ENCODE data around the gene C12orf50.

DNA sequence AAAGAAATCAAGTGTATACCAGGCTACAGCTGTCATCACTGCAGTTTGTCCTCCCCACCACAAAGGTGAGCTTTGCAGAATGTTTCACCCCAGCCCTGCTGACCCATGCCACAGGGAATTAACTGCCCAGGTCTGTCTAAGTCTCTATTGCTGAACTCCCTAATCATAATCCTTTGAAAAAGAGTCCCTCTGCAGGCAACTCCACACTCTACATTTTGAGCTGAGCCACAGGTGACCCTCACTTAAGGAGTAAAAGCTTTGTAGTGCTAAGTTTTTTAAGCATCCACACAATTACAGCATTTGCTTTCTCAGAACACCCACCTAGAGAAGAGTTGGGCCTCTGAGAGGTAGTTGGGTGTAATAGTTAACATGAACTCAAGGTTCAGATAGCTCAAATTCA is 90.0 kb downstream of the C12orf50 start:
- TF ChIP-seq POLR2A (IDR thresholded peaks at IDR 0.05) (no peak), POLR2AphosphoS5 (IDR thresholded peaks at IDR 0.05) (no peak)
- TF ChIP-seq, protein P1, sequence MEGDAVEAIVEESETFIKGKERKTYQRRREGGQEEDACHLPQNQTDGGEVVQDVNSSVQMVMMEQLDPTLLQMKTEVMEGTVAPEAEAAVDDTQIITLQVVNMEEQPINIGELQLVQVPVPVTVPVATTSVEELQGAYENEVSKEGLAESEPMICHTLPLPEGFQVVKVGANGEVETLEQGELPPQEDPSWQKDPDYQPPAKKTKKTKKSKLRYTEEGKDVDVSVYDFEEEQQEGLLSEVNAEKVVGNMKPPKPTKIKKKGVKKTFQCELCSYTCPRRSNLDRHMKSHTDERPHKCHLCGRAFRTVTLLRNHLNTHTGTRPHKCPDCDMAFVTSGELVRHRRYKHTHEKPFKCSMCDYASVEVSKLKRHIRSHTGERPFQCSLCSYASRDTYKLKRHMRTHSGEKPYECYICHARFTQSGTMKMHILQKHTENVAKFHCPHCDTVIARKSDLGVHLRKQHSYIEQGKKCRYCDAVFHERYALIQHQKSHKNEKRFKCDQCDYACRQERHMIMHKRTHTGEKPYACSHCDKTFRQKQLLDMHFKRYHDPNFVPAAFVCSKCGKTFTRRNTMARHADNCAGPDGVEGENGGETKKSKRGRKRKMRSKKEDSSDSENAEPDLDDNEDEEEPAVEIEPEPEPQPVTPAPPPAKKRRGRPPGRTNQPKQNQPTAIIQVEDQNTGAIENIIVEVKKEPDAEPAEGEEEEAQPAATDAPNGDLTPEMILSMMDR (IDR thresholded peaks at IDR 0.05 in 8 of 11, conservative IDR thresholded peaks at IDR 0.05 in 3 of 11): no peak

Data from spleen (tissue), 7 donors.